Neuronal stem cell (in vitro differentiated cells): ENCODE results near the gene HID1.
A peak's percentile ranks its signal among the peaks of the same experiment; 100 is the strongest.

Source experiments
- DNase-seq: peaks from one replicate; pipeline ENCODE4 v3.0.0-alpha.2; 2013; ENCODE audit warnings: low spot score
- H2AFZ ChIP-seq: one replicate; pipeline ENCODE4 v1.6.1; 2013; ENCODE audit warnings: mild to moderate bottlenecking, low read length, inconsistent platforms
- H2AK5ac ChIP-seq: 2 replicates; pipeline ENCODE4 v1.6.1; 2013; ENCODE audit warnings: low read depth, mild to moderate bottlenecking, inconsistent platforms, low read length, moderate library complexity, mixed read lengths
- H2BK120ac ChIP-seq: 2 replicates; pipeline ENCODE4 v1.6.1; 2013; ENCODE audit warnings: low read depth, mild to moderate bottlenecking, inconsistent platforms, low read length, moderate library complexity, mixed read lengths
- H2BK12ac ChIP-seq: one replicate; pipeline ENCODE4 v1.6.1; 2013; ENCODE audit warnings: low read length, inconsistent platforms
- H2BK15ac ChIP-seq: 2 replicates; pipeline ENCODE4 v1.6.1; 2013; ENCODE audit warnings: mild to moderate bottlenecking, low read length, inconsistent platforms, mixed read lengths
- H2BK5ac ChIP-seq: one replicate; pipeline ENCODE4 v1.6.1; 2013; ENCODE audit warnings: inconsistent platforms, mild to moderate bottlenecking, low read length, moderate library complexity
- H3K14ac ChIP-seq: one replicate; pipeline ENCODE4 v1.6.1; 2013; ENCODE audit warnings: low read length, inconsistent platforms
- H3K18ac ChIP-seq: 2 replicates; pipeline ENCODE4 v1.6.1; 2013; ENCODE audit warnings: low read length, inconsistent platforms
- H3K23ac ChIP-seq: 2 replicates; pipeline ENCODE4 v1.6.1; 2013; ENCODE audit warnings: low read depth, mild to moderate bottlenecking, mixed read lengths, low read length, inconsistent platforms; ENCODE audit not compliant: poor library complexity
- H3K27ac ChIP-seq: replicated peaks from 3 replicates; pipeline ENCODE4 v1.5.1; 2013; ENCODE audit warnings: low read length, inconsistent platforms
- H3K27me3 ChIP-seq, 3 experiments: 2 replicates each; pipeline ENCODE4 v1.6.1; 2013; ENCODE audit warnings: low read length in 3 of 3, mild to moderate bottlenecking in 2 of 3, inconsistent platforms in 1 of 3, low read depth in 1 of 3, mixed read lengths in 1 of 3, moderate library complexity in 1 of 3; ENCODE audit not compliant: control insufficient read depth in 3 of 3, insufficient read depth in 3 of 3
- H3K36me3 ChIP-seq, 2 donors: replicated peaks in 1 of 2; 2 replicates each; pipeline ENCODE4 v1.6.1; 2013; ENCODE audit warnings: low read length in 2 of 2; ENCODE audit not compliant: control insufficient read depth in 2 of 2, insufficient read depth in 2 of 2
- H3K4ac ChIP-seq: 2 replicates; pipeline ENCODE4 v1.6.1; 2013; ENCODE audit warnings: inconsistent platforms, mild to moderate bottlenecking, low read length, moderate library complexity
- H3K4me1 ChIP-seq, 2 donors: 1 replicate in 1 of 2; 2 replicates in 1 of 2; pipeline ENCODE4 v1.6.1; 2013; ENCODE audit warnings: low read length in 2 of 2, low read depth in 1 of 2; ENCODE audit not compliant: control insufficient read depth in 2 of 2, insufficient read depth in 1 of 2
- H3K4me2 ChIP-seq: one replicate; pipeline ENCODE4 v1.6.1; 2013; ENCODE audit warnings: mild to moderate bottlenecking, low read length, inconsistent platforms; ENCODE audit not compliant: insufficient read depth, poor library complexity, severe bottlenecking
- H3K4me3 ChIP-seq, 2 donors: 2 replicates each; pipeline ENCODE4 v1.5.1; 2013; ENCODE audit warnings: low read length in 2 of 2, mild to moderate bottlenecking in 2 of 2, inconsistent platforms in 1 of 2, moderate library complexity in 1 of 2
- H3K79me1 ChIP-seq: one replicate; pipeline ENCODE4 v1.6.1; 2013; ENCODE audit warnings: low read depth, mild to moderate bottlenecking, inconsistent platforms, low read length, moderate library complexity
- H3K9ac ChIP-seq: one replicate; pipeline ENCODE4 v1.6.1; 2013; ENCODE audit warnings: mild to moderate bottlenecking, low read depth, low read length, inconsistent platforms; ENCODE audit not compliant: poor library complexity
- H3K9me3 ChIP-seq, 2 donors: replicated peaks in 1 of 2; 2 replicates each; pipeline versions ENCODE3 to v1.6.1; 2013; ENCODE audit warnings: low read length in 2 of 2, mild to moderate bottlenecking in 2 of 2, inconsistent platforms in 1 of 2, low read depth in 1 of 2, mixed read lengths in 1 of 2, moderate library complexity in 1 of 2; ENCODE audit not compliant: control insufficient read depth in 2 of 2, insufficient read depth in 1 of 2
- H4K8ac ChIP-seq: one replicate; pipeline ENCODE4 v1.6.1; 2013; ENCODE audit warnings: low read depth, mild to moderate bottlenecking, inconsistent platforms, low read length, moderate library complexity
- H4K91ac ChIP-seq: one replicate; pipeline ENCODE4 v1.6.1; 2013; ENCODE audit warnings: low read length, low read depth, mild to moderate bottlenecking, inconsistent platforms; ENCODE audit not compliant: poor library complexity
- WGBS, 2 donors: extraction: QIAGEN DNeasy Blood & Tissue Kit; methylation state at CpG; one replicate each; pipeline ENCODE4 v1.1.7; 2013; ENCODE audit warnings: missing lambda C conversion rate in 2 of 2, mixed read lengths in 1 of 2; ENCODE audit not compliant: insufficient read length in 2 of 2, insufficient replicate concordance in 1 of 2; ENCODE audit errors: extremely low coverage in 2 of 2; 5-methylcytosine and 5-hydroxymethylcytosine counted together

The HID1 gene

GRCh38 chr17:74938194-74938950, 34.2 kb downstream of the HID1 start:
- DNase-seq = no peak

GRCh38 chr17:74937064-74938051, 35.2 kb downstream of the HID1 start:
- no peak overlapping the region for H3K4me3 ChIP-seq
- no peak overlapping the region for H3K4ac ChIP-seq
- H4K8ac ChIP-seq = no peak overlapping the region
- peak; percentile 36 for DNase-seq
- H3K23ac ChIP-seq = no peak overlapping the region
- no CpG with 5 or more reads among the region's 11 CpGs for WGBS, 2 donors
- H3K9me3 ChIP-seq = peaks cover 0 to 1% of the 10 kb centered on the region in 2 donors
- no peak overlapping the region for H3K4me2 ChIP-seq
- no peak overlapping the region for H2BK15ac ChIP-seq
- H3K18ac ChIP-seq = no peak overlapping the region
- no peak overlapping the region for H2BK120ac ChIP-seq
- H3K14ac ChIP-seq = no peak overlapping the region
- no peak overlapping the region for H2BK5ac ChIP-seq
- no peak overlapping the region for H3K9ac ChIP-seq
- no peaks in the 10 kb centered on the region for H3K79me1 ChIP-seq
- no peak overlapping the region for H4K91ac ChIP-seq
- peaks cover 19 to 95% (median 56%) of the 10 kb centered on the region in 3 experiments for H3K27me3 ChIP-seq
- peaks cover 0 to 3% of the 10 kb centered on the region in 2 donors for H3K4me1 ChIP-seq
- no peak overlapping the region for H2BK12ac ChIP-seq
- no peak overlapping the region for H2AFZ ChIP-seq
- no peak overlapping the region for H2AK5ac ChIP-seq
- no peak overlapping the region for H3K27ac ChIP-seq
- no peaks in the 10 kb centered on the region for H3K36me3 ChIP-seq

More at GRCh38 chr17:74938194-74938950, 34.2 kb downstream of the HID1 start:
- no peak overlapping the region for H3K9ac ChIP-seq
- H3K9me3 ChIP-seq = peaks cover 0 to 1% of the 10 kb centered on the region in 2 donors
- H3K27me3 ChIP-seq = peaks cover 19 to 93% (median 50%) of the 10 kb centered on the region in 3 experiments
- H4K8ac ChIP-seq = no peak overlapping the region
- H2AFZ ChIP-seq = no peak overlapping the region
- no peak overlapping the region for H3K4me2 ChIP-seq
- no peak overlapping the region for H4K91ac ChIP-seq
- H3K27ac ChIP-seq = no peak overlapping the region
- no peak overlapping the region for H2BK5ac ChIP-seq
- no peak overlapping the region for H3K4me3 ChIP-seq
- no peak overlapping the region for H3K4ac ChIP-seq
- no peak overlapping the region for H3K14ac ChIP-seq
- no peak overlapping the region for H2BK12ac ChIP-seq
- peaks cover 0 to 3% of the 10 kb centered on the region in 2 donors for H3K4me1 ChIP-seq
- H3K36me3 ChIP-seq = no peaks in the 10 kb centered on the region
- no peak overlapping the region for H2AK5ac ChIP-seq
- no peaks in the 10 kb centered on the region for H3K79me1 ChIP-seq
- no peak overlapping the region for H2BK120ac ChIP-seq
- H3K18ac ChIP-seq = no peak overlapping the region
- no peak overlapping the region for H2BK15ac ChIP-seq
- no peak overlapping the region for H3K23ac ChIP-seq
- no CpG with 5 or more reads among the region's 8 CpGs for WGBS, 2 donors

GRCh38 chr17:74936470-74936799, 36.1 kb downstream of the HID1 start:
- Histone ChIP-seq H2BK5ac (no peak overlapping the region), H3K18ac (no peak overlapping the region), H3K36me3 (no peaks in the 10 kb centered on the region), H3K9me3 (peaks cover 0 to 1% of the 10 kb centered on the region in 2 donors), H4K8ac (no peak overlapping the region), H2AFZ (no peak overlapping the region), H3K4ac (no peak overlapping the region), H2BK15ac (no peak overlapping the region), H3K14ac (peak overlapping the region; percentile 89), H2AK5ac (no peak overlapping the region), H4K91ac (no peak overlapping the region), H3K23ac (peak overlapping the region; percentile 17), H3K4me2 (no peak overlapping the region), H3K79me1 (no peaks in the 10 kb centered on the region), H2BK12ac (no peak overlapping the region), H3K4me3 (no peak overlapping the region), H3K9ac (no peak overlapping the region), H3K27ac (no peak overlapping the region), H3K27me3 (peaks cover 19 to 93% (median 57%) of the 10 kb centered on the region in 3 experiments), H3K4me1 (peaks cover 0 to 3% of the 10 kb centered on the region in 2 donors), H2BK120ac (no peak overlapping the region)
- WGBS, 2 donors = no CpG with 5 or more reads among the region's 12 CpGs
- DNase-seq = no peak
